ENCODE data around the gene LTBP3. TPM values are rescaled to one million over a fixed set of nuclear protein-coding genes. Genes with fewer than 3 reads are reported as not detected.

The LTBP3 gene
- total and polyA plus RNA-seq, 9 of the 15 experiments (the other 6 are each of a cell fraction or from before 2014, with no cell fraction given): 0.06 to 20.5 (median 4.8) TPM

DNA sequence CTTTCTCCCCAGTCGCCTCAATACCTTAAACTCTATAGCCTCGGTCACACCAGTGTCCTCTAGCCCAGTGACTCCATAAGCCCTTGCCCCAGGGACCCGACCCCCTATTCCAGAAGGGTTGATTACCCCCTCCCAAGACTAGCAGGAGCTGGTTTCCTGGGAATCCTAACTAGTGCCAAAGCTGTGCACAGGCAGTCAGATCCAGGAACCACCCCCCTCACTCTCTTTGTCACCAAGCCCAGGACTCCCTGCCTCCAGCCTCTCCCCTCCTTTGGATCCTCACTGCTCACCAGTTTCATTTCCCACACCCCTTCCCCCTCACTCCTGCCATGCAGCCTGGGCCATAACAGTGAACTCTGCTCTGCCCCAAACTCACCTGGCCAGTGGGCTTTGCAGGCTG lies 9.8 kb downstream of the LTBP3 start:
- FAIRE-seq (no peak), DNase-seq (ENCODE audit: extremely low read depth in 1 of 4, low spot score in 3 of 4) (no peak), ATAC-seq (no peak)
- 53% methylated on average over 3 of the region's 3 CpGs for WGBS (ENCODE audit: insufficient coverage, low coverage, missing lambda C conversion rate)
- Histone ChIP-seq H3K4me2 (ENCODE audit: insufficient read depth, low read length) (no peak overlapping the region), H3K27me3 (ENCODE audit: control insufficient read depth in 2 of 2, insufficient read depth in 2 of 2, low read length in 2 of 2) (no peaks in the 10 kb centered on the region), H3K4me3 (no peak overlapping the region), H4K20me1 (replicated peaks; ENCODE audit: control insufficient read depth, insufficient read depth, low read length) (0 out of 2 replicates have a peak, but pooled peaks cover 8% of the 10 kb centered on the region), H3K36me3 (ENCODE audit: control insufficient read depth, insufficient read depth, low read length) (no peaks in the 10 kb centered on the region), H3K9ac (ENCODE audit: insufficient read depth in 1 of 2, low read depth in 2 of 2, low read length in 2 of 2) (no peak overlapping the region; a peak in 1 of 4 replicates), H3K4me1 (replicated peaks in 1 of 2; ENCODE audit: control insufficient read depth in 2 of 2, insufficient read depth in 2 of 2, low read length in 2 of 2) (peaks cover 35 to 69% of the 10 kb centered on the region in 2 experiments), H3K9me3 (replicated peaks; ENCODE audit: control insufficient read depth, insufficient read depth, low read depth, low read length) (no peaks in the 10 kb centered on the region), H2AFZ (ENCODE audit: low read depth, low read length) (no peak overlapping the region), H3K9me1 (ENCODE audit: control insufficient read depth, insufficient read depth, low read length) (no peaks in the 10 kb centered on the region), H3K79me2 (ENCODE audit: control insufficient read depth, insufficient read depth, low read length) (no peaks in the 10 kb centered on the region), H3K27ac (ENCODE audit: extremely low read depth, low read depth, low read length) (no peak overlapping the region)
- CTCF ChIA-PET (ENCODE audit: low intra/inter-chr PET ratio): no interaction called here
- in situ Hi-C loops (cut with MboI): no loop called here
- TF ChIP-seq NFYB (IDR thresholded peaks at IDR 0.05; ENCODE audit: extremely low read depth, insufficient read length) (no peak), CHD4 (IDR thresholded peaks at IDR 0.05; ENCODE audit: insufficient read depth, insufficient replicate concordance, low read depth, low read length, poor library complexity, severe bottlenecking) (no peak), SIX5 (IDR thresholded peaks at IDR 0.05; ENCODE audit: borderline replicate concordance in 1 of 2, insufficient read depth in 1 of 2, low read depth in 1 of 2, low read length in 2 of 2) (no peak), MEF2D (tag; conservative IDR thresholded peaks at IDR 0.05; ENCODE audit: low read depth) (no peak), BHLHE40 (IDR thresholded peaks at IDR 0.05; ENCODE audit: low read length) (no peak), TAF9B (IDR thresholded peaks at IDR 0.05; ENCODE audit: partially characterized antibody) (no peak), FOXA3 (CRISPR knock-in tag; conservative IDR thresholded peaks at IDR 0.05 in 1 of 2, IDR thresholded peaks at IDR 0.05 in 1 of 2) (no peak), TGIF2 (CRISPR knock-in tag; IDR thresholded peaks at IDR 0.05) (no peak), PHTF2 (CRISPR knock-in tag; IDR thresholded peaks at IDR 0.05) (no peak), ZNF354B (CRISPR knock-in tag; IDR thresholded peaks at IDR 0.05) (no peak), ZSCAN32 (CRISPR knock-in tag; IDR thresholded peaks at IDR 0.05) (no peak), ZNF707 (CRISPR knock-in tag; conservative IDR thresholded peaks at IDR 0.05) (no peak), FOS (IDR thresholded peaks at IDR 0.05; ENCODE audit: extremely low read depth, insufficient read length) (no peak)
- TF ChIP-seq, protein P1, sequence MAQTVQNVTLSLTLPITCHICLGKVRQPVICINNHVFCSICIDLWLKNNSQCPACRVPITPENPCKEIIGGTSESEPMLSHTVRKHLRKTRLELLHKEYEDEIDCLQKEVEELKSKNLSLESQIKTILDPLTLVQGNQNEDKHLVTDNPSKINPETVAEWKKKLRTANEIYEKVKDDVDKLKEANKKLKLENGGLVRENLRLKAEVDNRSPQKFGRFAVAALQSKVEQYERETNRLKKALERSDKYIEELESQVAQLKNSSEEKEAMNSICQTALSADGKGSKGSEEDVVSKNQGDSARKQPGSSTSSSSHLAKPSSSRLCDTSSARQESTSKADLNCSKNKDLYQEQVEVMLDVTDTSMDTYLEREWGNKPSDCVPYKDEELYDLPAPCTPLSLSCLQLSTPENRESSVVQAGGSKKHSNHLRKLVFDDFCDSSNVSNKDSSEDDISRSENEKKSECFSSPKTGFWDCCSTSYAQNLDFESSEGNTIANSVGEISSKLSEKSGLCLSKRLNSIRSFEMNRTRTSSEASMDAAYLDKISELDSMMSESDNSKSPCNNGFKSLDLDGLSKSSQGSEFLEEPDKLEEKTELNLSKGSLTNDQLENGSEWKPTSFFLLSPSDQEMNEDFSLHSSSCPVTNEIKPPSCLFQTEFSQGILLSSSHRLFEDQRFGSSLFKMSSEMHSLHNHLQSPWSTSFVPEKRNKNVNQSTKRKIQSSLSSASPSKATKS (CRISPR knock-in tag; IDR thresholded peaks at IDR 0.05): no peak
- intact Hi-C loops (cut with micrococcal nuclease): loop anchor here (10.0 kb wide), 1 partner anchor 266 kb away; no protein-coding TSS in a partner anchor
- POLR2A ChIA-PET: interaction anchor here (0.7 to 2.0 kb wide), 2 partner anchors 33 to 49 kb away, joined by 3 to 8 read pairs; partner anchors contain the start of gene MALAT1
- no TSS peak for BruUV-seq (replicated peaks)
